A549 (cell line): ENCODE measurements around the gene CPAMD8. TPM values are rescaled to one million over a fixed set of nuclear protein-coding genes. Genes with fewer than 3 reads are reported as not detected.

Experiments
- ATAC-seq, 2 experiments: fragments of 200-7000 bp in 1 of 2; fragments of >200 bp in 1 of 2; cut with Nextera tagmentation in 1 of 2; cut with Tn5 transposase in 1 of 2; 3 replicates each; pipeline versions ENCODE4 v1.8.0 to v1.9.1; 2018 to 2020; ENCODE audit warnings: mild to moderate bottlenecking in 1 of 2, moderate library complexity in 1 of 2
- CTCF ChIA-PET: fragments of 300-600 bp; sonication (Branson Sonifier 250); formaldehyde crosslinking; extraction: SDS; loops from one replicate; lab custom pipeline; 2021; ENCODE audit warnings: antibody characterized with exemption, inconsistent platforms; lab: Yijun Ruan, JAX
- POLR2A ChIA-PET: fragments of 350-600 bp; formaldehyde crosslinking; extraction: SDS; loops from one replicate; lab custom pipeline; 2021; ENCODE audit warnings: antibody characterized with exemption, inconsistent platforms; lab: Yijun Ruan, JAX
- DNase-seq, 2 experiments: peaks; one replicate each; pipeline versions ENCODE4 v3.0.0 to v3.0.0-alpha.2; 2011 to 2016; ENCODE audit warnings: low read depth in 1 of 2, low spot score in 1 of 2
- FAIRE-seq: peaks from 2 replicates; lab custom pipeline; 2011; peaks lifted over from hg19 to GRCh38; lab: Jason Lieb, UNC
- H3K27ac ChIP-seq, 2 experiments: fragments of >200 bp; sonication (Bioruptor Twin); formaldehyde crosslinking; 3 replicates each; pipeline ENCODE4 v1.5.1; 2016 to 2017
- H3K4me1 ChIP-seq: fragments of >200 bp; sonication (Bioruptor Twin); formaldehyde crosslinking; 3 replicates; pipeline ENCODE4 v1.6.1; 2016
- H3K4me2 ChIP-seq: fragments of >200 bp; sonication (Bioruptor Twin); formaldehyde crosslinking; 3 replicates; pipeline ENCODE4 v1.6.1; 2016
- H3K4me3 ChIP-seq: fragments of >200 bp; sonication (Bioruptor Twin); formaldehyde crosslinking; 3 replicates; pipeline ENCODE4 v1.5.1; 2016
- H3K9me3 ChIP-seq: fragments of >200 bp; sonication (Bioruptor Twin); formaldehyde crosslinking; 3 replicates; pipeline ENCODE4 v1.6.1; 2016
- ATOH8 ChIP-seq: fragments of 250-450 bp; sonication (Bioruptor Pico); IDR thresholded peaks from 2 replicates; pipeline ENCODE4 v1.5.0; 2020; ENCODE audit warnings: low read depth, mild to moderate bottlenecking, moderate library complexity
- BHLHE40 ChIP-seq: IDR thresholded peaks from 2 replicates; pipeline ENCODE4 v1.6.1; 2012; ENCODE audit warnings: low read depth, low read length, inconsistent platforms
- CBX8 ChIP-seq: fragments of 200-600 bp; sonication (generic); IDR thresholded peaks from 2 replicates; pipeline ENCODE4 v1.6.1; 2016
- CEBPB ChIP-seq, 2 experiments: fragments of >200 bp in 1 of 2; sonication (Bioruptor Twin) in 1 of 2; formaldehyde crosslinking in 1 of 2; IDR thresholded peaks; 2 replicates each; pipeline ENCODE4 v1.6.1; 2012 to 2016
- CHD2 ChIP-seq: fragments of 150-350 bp; IDR thresholded peaks from 2 replicates; pipeline ENCODE4 v1.6.1; 2014; ENCODE audit warnings: low read length; ENCODE audit not compliant: partially characterized antibody
- EHMT2 ChIP-seq: fragments of 200-600 bp; sonication (generic); IDR thresholded peaks from 2 replicates; pipeline ENCODE4 v1.6.1; 2016; ENCODE audit warnings: antibody characterized with exemption, low read depth, mild to moderate bottlenecking, moderate library complexity
- ESRRA ChIP-seq: fragments of 150-350 bp; IDR thresholded peaks from 2 replicates; pipeline ENCODE4 v1.6.1; 2014; ENCODE audit warnings: mild to moderate bottlenecking, low read length, borderline replicate concordance
- FOSB ChIP-seq: fragments of 250-450 bp; sonication (Bioruptor Pico); IDR thresholded peaks from 2 replicates; pipeline ENCODE4 v1.5.0; 2020; ENCODE audit warnings: mild to moderate bottlenecking, moderate library complexity
- FOSL2 ChIP-seq, 2 experiments: fragments of 450-650 bp in 1 of 2; fragments of >200 bp in 1 of 2; sonication (Bioruptor Twin) in 1 of 2; formaldehyde crosslinking; IDR thresholded peaks; 2 replicates each; pipeline versions ENCODE4 v1.5.0 to v1.6.1; 2016 to 2020; ENCODE audit warnings: mild to moderate bottlenecking in 1 of 2, moderate library complexity in 1 of 2
- GATA3 ChIP-seq: IDR thresholded peaks from 2 replicates; pipeline ENCODE4 v1.6.1; 2012; ENCODE audit warnings: borderline replicate concordance
- HMGXB4 ChIP-seq: fragments of 250-450 bp; sonication (Bioruptor Pico); IDR thresholded peaks from 2 replicates; pipeline ENCODE4 v1.5.0; 2021; ENCODE audit warnings: mild to moderate bottlenecking, moderate library complexity, borderline replicate concordance
- HOXB13 ChIP-seq: fragments of 250-450 bp; sonication (Bioruptor Pico); IDR thresholded peaks from 2 replicates; pipeline ENCODE4 v1.5.0; 2020; ENCODE audit warnings: low read depth, mild to moderate bottlenecking, moderate library complexity
- HOXB5 ChIP-seq: fragments of 250-450 bp; sonication (Bioruptor Pico); IDR thresholded peaks from 2 replicates; pipeline ENCODE4 v1.5.0; 2020; ENCODE audit warnings: mild to moderate bottlenecking, moderate library complexity
- JUN ChIP-seq, 2 experiments: fragments of >200 bp; sonication (Bioruptor Twin); formaldehyde crosslinking; IDR thresholded peaks; 2 replicates in 1 of 2; 3 replicates in 1 of 2; pipeline ENCODE4 v1.6.1; 2016 to 2017
- JUNB ChIP-seq: fragments of >200 bp; sonication (Bioruptor Twin); formaldehyde crosslinking; IDR thresholded peaks from 2 replicates; pipeline ENCODE4 v1.6.1; 2016
- MAFK ChIP-seq: fragments of 450-650 bp; IDR thresholded peaks from 2 replicates; pipeline ENCODE4 v1.6.1; 2014; ENCODE audit not compliant: partially characterized antibody
- MAZ ChIP-seq: fragments of 150-350 bp; IDR thresholded peaks from 2 replicates; pipeline ENCODE4 v1.6.1; 2014; ENCODE audit warnings: antibody characterized with exemption, low read depth, low read length, borderline replicate concordance
- NPAS2 ChIP-seq: fragments of 250-450 bp; sonication (Bioruptor Pico); IDR thresholded peaks from 2 replicates; pipeline ENCODE4 v1.8.0; 2022; ENCODE audit warnings: mild to moderate bottlenecking, moderate library complexity, borderline replicate concordance
- PHF8 ChIP-seq: fragments of 200-600 bp; sonication (generic); IDR thresholded peaks from 2 replicates; pipeline ENCODE4 v1.6.1; 2016; ENCODE audit warnings: low read depth, mild to moderate bottlenecking, antibody characterized with exemption, moderate library complexity, borderline replicate concordance
- POLR2AphosphoS2 ChIP-seq: conservative IDR thresholded peaks from 2 replicates; pipeline ENCODE4 v1.6.1; 2012; ENCODE audit warnings: low read length, improper control_type of control experiment, inconsistent platforms
- RARB ChIP-seq: fragments of 250-450 bp; sonication (Bioruptor Pico); IDR thresholded peaks from 2 replicates; pipeline ENCODE4 v1.8.0; 2021; ENCODE audit warnings: mild to moderate bottlenecking, moderate library complexity
- RNF2 ChIP-seq: fragments of 200-600 bp; sonication (generic); IDR thresholded peaks from 2 replicates; pipeline ENCODE4 v1.6.1; 2016; ENCODE audit warnings: low read depth, mild to moderate bottlenecking, antibody characterized with exemption, moderate library complexity, borderline replicate concordance
- SMC3 ChIP-seq: fragments of >200 bp; sonication (Bioruptor Twin); formaldehyde crosslinking; IDR thresholded peaks from 3 replicates; pipeline ENCODE4 v1.6.1; 2018; ENCODE audit warnings: inconsistent platforms
- TFCP2L1 ChIP-seq: fragments of 250-450 bp; sonication (Bioruptor Pico); IDR thresholded peaks from 2 replicates; pipeline ENCODE4 v1.5.0; 2021; ENCODE audit warnings: mild to moderate bottlenecking
- WGBS: methylation state at CpG from one replicate; pipeline ENCODE4 v1.1.6; 2017; ENCODE audit errors: missing lambda C conversion rate; 5-methylcytosine and 5-hydroxymethylcytosine counted together
- polyA plus RNA-seq, 4 experiments: library from polyadenylated mRNA; depleted of rRNA in 3 of 4; stranded (reverse); fragments of >200 nt; fragmentation: RNase III in 1 of 4; extraction: RNeasy Plus Mini Kit Qiagen cat#74134 plus additional on column Dnase treatment in 1 of 4; gene quantifications; 2 replicates in 3 of 4; 3 replicates in 1 of 4; pipeline ENCODE4 v1.2.3, GENCODE V29; 2011 to 2017
- small RNA-seq, 6 experiments: library from RNA; depleted of rRNA; stranded (forward); fragments of <200 nt; gene quantifications; one replicate each; pipeline ENCODE3, GENCODE V24; 2012
- TF ChIP-seq, protein P1 (sequence below): IDR thresholded peaks from 2 replicates; pipeline ENCODE4 v1.6.1; 2012

Gene CPAMD8
- polyA plus RNA-seq, 2 of the 4 experiments (the other 2 are of a cell fraction) = 0.03 TPM; not detected in 1

GRCh38 chr19:16849168-16849567 lies 177.4 kb downstream of the CPAMD8 start:
- Histone ChIP-seq H3K4me2 (peak overlapping the region; percentile 46), H3K27ac (no peak overlapping the region), H3K9me3 (no peaks in the 10 kb centered on the region), H3K4me1 (peaks cover 27% of the 10 kb centered on the region), H3K4me3 (no peak overlapping the region)
- peak in 1 of 2 experiments; percentile 58 for DNase-seq
- 0% methylated on average over 1 of the region's 1 CpG for WGBS
- ChIA-PET CTCF (no interaction called here), POLR2A (no interaction called here)
- TF ChIP-seq ESRRA (no peak), BHLHE40 (no peak), FOSL2 (IDR thresholded peaks at IDR 0.05) (no peak), FOSL2 (CRISPR knock-in tag; IDR thresholded peaks at IDR 0.05) (peak; percentile 41; the same call in 1 of the 2 replicates), MAZ (no peak), POLR2AphosphoS2 (no peak), CBX8 (no peak), JUNB (no peak), RNF2 (no peak), RARB (CRISPR knock-in tag) (no peak), HOXB13 (no peak), ATOH8 (CRISPR knock-in tag) (no peak), JUN (IDR thresholded peaks at IDR 0.05) (no peak), HOXB5 (no peak)
- TF ChIP-seq, protein P1, sequence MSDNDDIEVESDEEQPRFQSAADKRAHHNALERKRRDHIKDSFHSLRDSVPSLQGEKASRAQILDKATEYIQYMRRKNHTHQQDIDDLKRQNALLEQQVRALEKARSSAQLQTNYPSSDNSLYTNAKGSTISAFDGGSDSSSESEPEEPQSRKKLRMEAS = 0 out of 2 replicates have a peak, but pooled peaks have one; percentile 15
- no peak for FAIRE-seq
- peak in 1 of 2 experiments; percentile 30; a peak in 2 of 6 replicates for ATAC-seq

DNA sequence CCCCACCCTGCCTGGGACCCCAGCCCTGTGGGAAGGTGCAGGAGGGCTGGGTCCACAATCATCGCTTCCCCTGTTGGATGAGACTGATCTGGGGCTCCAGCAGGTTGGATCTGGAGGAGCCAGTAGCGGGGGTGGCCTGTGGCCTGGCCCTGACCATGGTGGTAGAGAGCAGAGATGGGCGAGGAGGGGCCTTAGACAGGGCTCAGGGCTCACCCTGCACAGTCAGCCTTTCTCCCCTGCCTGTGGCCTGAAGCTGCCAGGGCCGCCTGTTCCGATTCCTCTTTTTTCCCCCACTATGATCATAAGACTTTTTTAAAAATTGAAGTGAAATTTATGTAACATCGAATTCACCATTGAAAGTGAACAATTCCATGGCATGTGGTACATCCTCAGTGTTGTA lies 179.2 kb downstream of the CPAMD8 start:
- FAIRE-seq (no peak), ATAC-seq (no peak), DNase-seq (no peak)
- peaks cover 27% of the 10 kb centered on the region for H3K4me1 ChIP-seq
- H3K9me3 ChIP-seq = no peaks in the 10 kb centered on the region
- H3K27ac ChIP-seq = no peak overlapping the region
- CTCF ChIA-PET = no interaction called here
- POLR2A ChIA-PET = no interaction called here
- 96% methylated on average over 3 of the region's 6 CpGs for WGBS
- no peak overlapping the region for H3K4me2 ChIP-seq
- H3K4me3 ChIP-seq = no peak overlapping the region
- TF ChIP-seq EHMT2 (no peak), HMGXB4 (CRISPR knock-in tag) (no peak), NPAS2 (CRISPR knock-in tag) (no peak), MAZ (no peak)

GRCh38 chr19:16846901-16847300 lies 179.7 kb downstream of the CPAMD8 start:
- WGBS = no CpG with 5 or more reads among the region's 16 CpGs
- ChIA-PET CTCF (no interaction called here), POLR2A (no interaction called here)
- Histone ChIP-seq H3K9me3 (no peaks in the 10 kb centered on the region), H3K4me3 (no peak overlapping the region), H3K27ac (no peak overlapping the region), H3K4me2 (no peak overlapping the region), H3K4me1 (peaks cover 27% of the 10 kb centered on the region)
- FAIRE-seq = no peak
- no peak for TF ChIP-seq PHF8
- no peak for TF ChIP-seq EHMT2
- no peak for TF ChIP-seq SMC3
- TF ChIP-seq MAFK = no peak
- no peak for TF ChIP-seq GATA3
- TF ChIP-seq HOXB13 = no peak
- TF ChIP-seq NPAS2 (CRISPR knock-in tag) = no peak
- no peak for TF ChIP-seq TFCP2L1 (CRISPR knock-in tag)
- no peak for TF ChIP-seq CEBPB (IDR thresholded peaks at IDR 0.05)
- TF ChIP-seq CHD2 = no peak
- no peak for TF ChIP-seq FOSB (CRISPR knock-in tag)
- DNase-seq = no peak
- ATAC-seq = no peak

Small RNA genes within 50 kb of the gene (small RNA-seq; reads per million reads assigned to genes)
- gene RN7SL823P (0 reads per million in 6 experiments), gene RN7SL835P (0 reads per million in 6 experiments)

Other genes with a start within 250 kb of the CPAMD8 start
- gene SIN3B, start 197.4 kb downstream of the CPAMD8 start, polyA plus RNA-seq (2011; rRNA removed) = 12.2 and 14.8 TPM in 2 replicates
- gene SIN3B, start 197.4 kb downstream of the CPAMD8 start, polyA plus RNA-seq (2017; fragmentation: RNase III; extraction: RNeasy Plus Mini Kit Qiagen cat#74134 plus additional on column Dnase treatment) = 18.9 to 22.4 TPM (median 21.3 TPM) in 3 replicates
- not detected in 2 replicates for gene F2RL3, start 137.8 kb downstream of the CPAMD8 start, polyA plus RNA-seq (2011; rRNA removed)
- gene F2RL3, start 137.8 kb downstream of the CPAMD8 start, polyA plus RNA-seq (2017; fragmentation: RNase III; extraction: RNeasy Plus Mini Kit Qiagen cat#74134 plus additional on column Dnase treatment) = not detected in 3 replicates
- 13.9 and 15.1 TPM in 2 replicates for gene HAUS8, start 48.6 kb upstream of the CPAMD8 start, polyA plus RNA-seq (2011; rRNA removed)
- 15.9 to 16.6 TPM (median 16.2 TPM) in 3 replicates for gene HAUS8, start 48.6 kb upstream of the CPAMD8 start, polyA plus RNA-seq (2017; fragmentation: RNase III; extraction: RNeasy Plus Mini Kit Qiagen cat#74134 plus additional on column Dnase treatment)
- gene MYO9B, start 49.0 kb upstream of the CPAMD8 start, polyA plus RNA-seq (2011; rRNA removed) = 13.0 and 18.9 TPM in 2 replicates
- gene MYO9B, start 49.0 kb upstream of the CPAMD8 start, polyA plus RNA-seq (2017; fragmentation: RNase III; extraction: RNeasy Plus Mini Kit Qiagen cat#74134 plus additional on column Dnase treatment) = 23.9 to 28.1 TPM (median 27.7 TPM) in 3 replicates
- 10.1 and 10.2 TPM in 2 replicates for gene USE1, start 188.5 kb upstream of the CPAMD8 start, polyA plus RNA-seq (2011; rRNA removed)
- 15.5 to 18.4 TPM (median 16.5 TPM) in 3 replicates for gene USE1, start 188.5 kb upstream of the CPAMD8 start, polyA plus RNA-seq (2017; fragmentation: RNase III; extraction: RNeasy Plus Mini Kit Qiagen cat#74134 plus additional on column Dnase treatment)
- 5.5 and 8.5 TPM in 2 replicates for gene OCEL1, start 199.4 kb upstream of the CPAMD8 start, polyA plus RNA-seq (2011; rRNA removed)
- 6.0 to 10.7 TPM (median 9.2 TPM) in 3 replicates for gene OCEL1, start 199.4 kb upstream of the CPAMD8 start, polyA plus RNA-seq (2017; fragmentation: RNase III; extraction: RNeasy Plus Mini Kit Qiagen cat#74134 plus additional on column Dnase treatment)
- gene NR2F6, start 219.1 kb upstream of the CPAMD8 start, polyA plus RNA-seq (2011; rRNA removed) = 30.4 and 31.9 TPM in 2 replicates
- gene NR2F6, start 219.1 kb upstream of the CPAMD8 start, polyA plus RNA-seq (2017; fragmentation: RNase III; extraction: RNeasy Plus Mini Kit Qiagen cat#74134 plus additional on column Dnase treatment) = 37.7 to 42.4 TPM (median 42.1 TPM) in 3 replicates
- 0.03 and 0.04 TPM in 2 replicates for gene USHBP1, start 237.9 kb upstream of the CPAMD8 start, polyA plus RNA-seq (2011; rRNA removed)
- not detected in 3 replicates for gene USHBP1, start 237.9 kb upstream of the CPAMD8 start, polyA plus RNA-seq (2017; fragmentation: RNase III; extraction: RNeasy Plus Mini Kit Qiagen cat#74134 plus additional on column Dnase treatment)
- gene BABAM1, start 240.6 kb upstream of the CPAMD8 start, polyA plus RNA-seq (2011; rRNA removed) = 52.1 and 56.0 TPM in 2 replicates
- 64.0 to 67.6 TPM (median 65.7 TPM) in 3 replicates for gene BABAM1, start 240.6 kb upstream of the CPAMD8 start, polyA plus RNA-seq (2017; fragmentation: RNase III; extraction: RNeasy Plus Mini Kit Qiagen cat#74134 plus additional on column Dnase treatment)